Aorta (tissue), 5 donors: Measurements from ENCODE around the gene TTC7B. TPM values are rescaled to one million over a fixed set of nuclear protein-coding genes. Genes with fewer than 3 reads are reported as not detected.

Experiments
- ATAC-seq: fragments of 200-7000 bp; cut with Tn5 transposase; one replicate; pipeline ENCODE4 v1.9.1; 2022; ENCODE audit warnings: moderate library complexity; ENCODE audit not compliant: low FRiP score
- DNase-seq, 2 donors: peaks; one replicate each; pipeline ENCODE4 v3.0.0-alpha.2; 2020
- H3K27ac ChIP-seq, 2 donors: one replicate each; pipeline ENCODE4 v1.5.1; 2013; ENCODE audit warnings: low read length in 2 of 2, mild to moderate bottlenecking in 2 of 2, moderate library complexity in 2 of 2, control low read depth in 1 of 2, inconsistent platforms in 1 of 2, low read depth in 1 of 2
- H3K27me3 ChIP-seq, 2 donors: one replicate each; pipeline ENCODE4 v1.6.1; 2013; ENCODE audit warnings: control low read depth in 1 of 2, low read length in 1 of 2, mild to moderate bottlenecking in 1 of 2, moderate library complexity in 1 of 2; ENCODE audit not compliant: insufficient read depth in 2 of 2, control insufficient read depth in 1 of 2
- H3K36me3 ChIP-seq, 2 donors: one replicate each; pipeline ENCODE4 v1.6.1; 2013; ENCODE audit warnings: control low read depth in 1 of 2, low read length in 1 of 2, mild to moderate bottlenecking in 1 of 2; ENCODE audit not compliant: insufficient read depth in 2 of 2, control insufficient read depth in 1 of 2
- H3K4me1 ChIP-seq, 2 donors: one replicate each; pipeline ENCODE4 v1.6.1; 2013; ENCODE audit warnings: low read length in 2 of 2, control low read depth in 1 of 2, mild to moderate bottlenecking in 1 of 2, moderate library complexity in 1 of 2; ENCODE audit not compliant: insufficient read depth in 2 of 2, control insufficient read depth in 1 of 2
- H3K4me3 ChIP-seq, 2 donors: one replicate each; pipeline ENCODE4 v1.5.1; 2013; ENCODE audit warnings: low read length in 2 of 2, control low read depth in 1 of 2, mild to moderate bottlenecking in 1 of 2
- H3K9me3 ChIP-seq: one replicate; pipeline ENCODE4 v1.6.1; 2013; ENCODE audit warnings: mild to moderate bottlenecking, low read length; ENCODE audit not compliant: control insufficient read depth
- WGBS, 2 donors: extraction: QIAGEN DNeasy Blood & Tissue Kit; methylation state at CpG; one replicate each; pipeline ENCODE4 v1.1.7; 2013; 5-methylcytosine and 5-hydroxymethylcytosine counted together
- intact Hi-C, 2 donors: fragments of 100-400 bp; cut with DNase I; formaldehyde crosslinking; loops; one replicate each; pipeline versions ENCODE4 v1.14.2 to v1.15.0; 2022
- polyA plus RNA-seq, 2 donors: library from polyadenylated mRNA; stranded (reverse); fragments of 200-250 nt; gene quantifications; one replicate each; pipeline ENCODE4 v1.2.3, GENCODE V29; 2013
- total RNA-seq, 2 donors: library from RNA; stranded (reverse); fragmentation: NEBNext Ultra II Directional; extraction: Animal tissue kit (Norgen Biotek cat#: 25700); gene quantifications; one replicate each; pipeline ENCODE4 v1.2.1, GENCODE V29; 2021
- donor health status: healthy with polysubstance abuse.
- donor health status: Bipolar disorder and iron deficiency.
- donor health status: DM: no; HTN: no; CAD: no.
- donor health status: DM: no; HTN: no; CAD: no.
- donor health status: DM: yes; HTN: yes; CAD: no.

Gene TTC7B
- total and polyA plus RNA-seq, 4 donors: 17.9 to 57.4 (median 40.1) TPM

DNA sequence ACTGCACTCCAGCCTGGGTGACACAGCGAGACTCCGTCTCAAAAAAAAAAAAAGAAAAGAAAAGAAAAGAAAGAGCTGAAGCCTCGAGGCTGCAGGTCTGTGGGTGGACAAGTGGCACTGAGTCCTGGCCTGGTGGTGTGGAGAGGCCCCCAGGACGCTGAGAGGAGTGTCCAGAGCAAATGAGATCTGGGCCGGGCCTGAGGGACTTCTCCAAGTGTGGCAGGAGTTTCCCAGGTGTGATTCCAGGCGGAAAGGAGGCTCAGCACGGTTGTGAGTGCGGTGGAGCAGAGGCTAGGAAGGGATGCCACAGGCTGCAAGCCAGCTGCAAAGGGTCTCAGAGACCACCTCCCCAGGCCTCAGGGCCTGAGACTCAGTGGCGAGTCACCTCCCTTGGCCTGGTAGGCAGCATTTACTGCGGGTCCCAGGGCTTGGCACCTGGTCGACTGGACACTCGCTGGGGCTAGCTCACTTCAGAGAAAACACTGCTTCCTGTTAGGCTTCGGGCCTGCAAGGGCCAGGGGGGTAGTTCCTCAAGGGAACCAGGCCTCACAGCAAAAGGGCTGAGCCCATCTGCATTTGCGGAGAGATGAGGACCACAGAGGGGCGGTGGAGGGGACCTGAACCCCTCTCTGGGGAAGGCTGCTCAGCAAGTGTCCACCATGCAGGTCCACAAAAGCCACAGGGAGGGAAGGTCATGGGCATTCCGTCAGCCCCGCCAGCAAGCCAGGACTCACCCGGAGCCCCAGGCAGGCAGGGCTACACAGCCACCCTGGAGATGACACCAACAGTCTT lies 11.7 kb downstream of the TTC7B start:
- H3K27ac ChIP-seq: no peak overlapping the region
- H3K27me3 ChIP-seq: no peaks in the 10 kb centered on the region
- DNase-seq: no peak
- H3K36me3 ChIP-seq: no peaks in the 10 kb centered on the region
- H3K4me3 ChIP-seq: no peak overlapping the region
- intact Hi-C loops: no loop called here
- WGBS, 2 donors: 83 to 88% methylated on average over 18 of the region's 18 CpGs
- H3K4me1 ChIP-seq: no peaks in the 10 kb centered on the region
- H3K9me3 ChIP-seq: no peaks in the 10 kb centered on the region
- ATAC-seq: no peak

DNA sequence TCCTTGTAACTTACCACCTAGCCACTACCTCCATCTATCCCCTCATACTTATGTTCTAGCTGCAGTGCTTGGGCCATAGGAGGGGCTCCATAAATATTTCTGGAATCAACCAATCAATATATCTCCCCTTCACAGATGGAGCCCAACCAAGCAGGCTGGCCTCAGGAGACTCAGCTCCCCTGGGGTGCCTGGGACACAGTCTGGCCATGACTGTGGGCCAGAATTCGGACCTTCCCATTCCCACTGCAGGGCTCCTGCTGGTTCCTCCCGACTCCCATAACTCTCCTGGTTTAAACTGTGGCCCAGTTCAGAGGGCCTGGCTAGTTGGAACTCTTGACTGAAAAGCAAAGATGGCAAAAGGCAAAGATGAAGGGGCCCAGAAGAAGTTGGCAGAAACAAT lies 13.0 kb downstream of the TTC7B start:
- H3K27me3 ChIP-seq: no peaks in the 10 kb centered on the region
- H3K27ac ChIP-seq: no peak overlapping the region
- H3K4me3 ChIP-seq: no peak overlapping the region
- no peaks in the 10 kb centered on the region for H3K9me3 ChIP-seq
- no peak for ATAC-seq
- intact Hi-C loops: no loop called here
- H3K4me1 ChIP-seq: no peaks in the 10 kb centered on the region
- DNase-seq: no peak
- 58 to 63% methylated on average over 2 of the region's 2 CpGs for WGBS, 2 donors
- no peaks in the 10 kb centered on the region for H3K36me3 ChIP-seq

DNA sequence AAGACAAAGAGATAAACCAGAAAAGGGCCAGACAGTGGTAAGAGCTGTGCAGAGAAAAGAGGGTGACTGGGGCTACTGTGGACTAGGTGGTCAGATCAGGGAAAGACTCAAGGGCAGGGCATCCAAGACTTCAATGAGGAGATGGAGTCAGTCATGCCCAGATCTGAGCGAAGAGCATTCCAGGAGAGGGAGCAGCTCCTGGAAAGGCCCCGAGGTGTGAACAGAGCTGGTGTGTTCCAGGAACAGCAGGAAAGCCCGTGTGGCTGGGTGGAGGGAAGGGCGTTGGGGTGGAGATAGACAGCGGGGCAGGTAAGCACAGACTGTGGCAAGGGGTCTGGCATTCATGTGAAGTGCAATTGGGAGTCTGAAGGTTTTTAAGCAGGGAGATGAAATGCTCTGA lies 16.8 kb downstream of the TTC7B start:
- ATAC-seq: no peak
- intact Hi-C loops: no loop called here
- Histone ChIP-seq H3K4me3 (no peak overlapping the region), H3K27me3 (no peaks in the 10 kb centered on the region), H3K9me3 (no peaks in the 10 kb centered on the region), H3K27ac (no peak overlapping the region), H3K36me3 (no peaks in the 10 kb centered on the region), H3K4me1 (no peaks in the 10 kb centered on the region)
- WGBS, 2 donors: 92 to 94% methylated on average over 5 of the region's 5 CpGs
- DNase-seq: no peak

DNA sequence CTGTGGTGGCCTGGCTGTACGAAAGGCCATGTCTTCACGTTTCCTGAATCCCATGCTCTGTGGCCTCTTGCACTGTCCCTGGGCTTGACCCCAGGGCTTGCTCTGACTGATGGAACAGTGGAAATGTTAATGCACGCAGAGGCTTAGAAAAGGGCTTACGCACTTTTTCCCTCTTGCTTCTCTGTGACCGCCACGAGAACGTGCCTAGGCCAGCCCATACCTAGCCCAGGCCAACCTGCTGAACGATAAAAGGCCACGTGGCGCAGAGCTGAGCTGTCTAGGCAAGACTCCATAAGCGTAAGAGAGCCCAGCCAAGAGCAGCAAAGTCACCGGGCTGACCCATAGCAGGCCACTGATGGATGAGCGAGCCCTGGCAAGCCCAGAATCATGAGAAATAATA lies 18.3 kb downstream of the TTC7B start:
- ATAC-seq (no peak), DNase-seq (no peak)
- Histone ChIP-seq H3K9me3 (no peaks in the 10 kb centered on the region), H3K27me3 (no peaks in the 10 kb centered on the region), H3K36me3 (no peaks in the 10 kb centered on the region), H3K27ac (no peak overlapping the region), H3K4me1 (no peaks in the 10 kb centered on the region), H3K4me3 (no peak overlapping the region)
- intact Hi-C loops: no loop called here
- WGBS, 2 donors: 63 to 85% methylated on average over 13 of the region's 13 CpGs

DNA sequence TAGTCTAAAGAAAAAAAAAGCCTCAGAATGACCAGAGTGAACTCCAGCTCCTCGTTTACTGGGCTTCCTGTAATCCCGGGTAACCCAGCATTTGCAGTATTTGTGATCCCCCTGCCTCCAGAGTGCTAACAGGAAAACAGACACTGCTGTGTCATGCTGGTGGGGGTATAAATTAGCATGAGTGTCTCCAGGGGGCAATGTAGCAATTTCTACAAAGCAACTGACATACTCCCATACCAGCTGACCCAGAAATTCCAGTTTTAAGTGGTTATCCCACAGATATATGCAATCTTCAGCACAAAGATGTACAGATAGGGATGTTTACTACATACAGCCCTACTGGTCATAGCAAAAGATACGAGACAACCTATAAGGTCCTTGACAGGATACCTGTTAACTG lies 18.8 kb downstream of the TTC7B start:
- Histone ChIP-seq H3K4me3 (no peak overlapping the region), H3K27ac (no peak overlapping the region), H3K36me3 (no peaks in the 10 kb centered on the region), H3K4me1 (no peaks in the 10 kb centered on the region), H3K27me3 (no peaks in the 10 kb centered on the region), H3K9me3 (no peaks in the 10 kb centered on the region)
- 87 to 94% methylated on average over 3 of the region's 3 CpGs for WGBS, 2 donors
- ATAC-seq (no peak), DNase-seq (no peak)
- intact Hi-C loops: no loop called here

DNA sequence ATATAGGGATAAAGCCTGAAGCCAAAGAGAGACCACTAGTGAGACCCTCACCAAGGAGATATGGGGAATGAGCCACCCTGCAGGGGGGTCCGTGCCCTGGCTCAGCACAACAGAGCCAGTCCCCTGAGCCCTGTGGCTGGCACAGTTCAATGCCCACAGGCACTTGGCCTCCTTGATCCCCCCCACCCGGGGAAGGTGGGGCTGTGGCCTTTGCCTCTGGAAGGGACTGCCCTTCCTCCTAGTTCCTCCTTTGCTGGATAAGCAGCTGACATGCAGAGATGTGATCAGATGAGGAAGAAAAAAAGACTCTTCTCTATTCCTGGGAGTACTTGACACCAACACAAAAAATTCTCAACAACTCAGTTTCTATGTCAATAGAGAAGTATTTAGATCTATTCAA lies 19.9 kb downstream of the TTC7B start:
- no peak overlapping the region for H3K27ac ChIP-seq
- 73% methylated on average over 2 of the region's 2 CpGs for WGBS, 2 donors
- H3K4me3 ChIP-seq: no peak overlapping the region

DNA sequence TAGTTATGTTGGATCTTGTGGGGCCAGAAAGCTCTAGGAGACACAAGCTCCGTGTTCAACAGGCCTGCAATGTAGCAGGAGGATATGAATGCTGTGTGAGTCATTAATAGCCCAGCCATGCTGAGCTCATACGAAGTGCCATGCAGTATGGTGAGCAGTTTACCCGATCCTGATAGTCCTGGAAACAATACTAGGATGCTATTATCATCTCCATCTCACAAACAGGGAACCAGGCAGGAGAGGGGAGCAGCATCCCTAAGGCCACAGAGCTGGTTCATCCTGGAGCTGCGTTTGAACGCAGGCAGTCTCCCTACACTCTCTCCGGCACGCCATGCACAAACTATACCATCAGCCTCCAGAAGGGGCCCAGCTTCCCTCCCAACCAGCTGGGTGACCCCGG lies 20.5 kb downstream of the TTC7B start:
- DNase-seq (no peak), ATAC-seq (peak; percentile 9)
- intact Hi-C loops: no loop called here
- Histone ChIP-seq H3K4me3 (no peak overlapping the region), H3K9me3 (no peaks in the 10 kb centered on the region), H3K27me3 (no peaks in the 10 kb centered on the region), H3K36me3 (no peaks in the 10 kb centered on the region), H3K27ac (no peak overlapping the region), H3K4me1 (no peaks in the 10 kb centered on the region)
- WGBS, 2 donors: 61 to 63% methylated on average over 8 of the region's 8 CpGs

More for the DNA sequence above, 19.9 kb downstream of the TTC7B start:
- ATAC-seq: peak; percentile 51
- no peaks in the 10 kb centered on the region for H3K36me3 ChIP-seq
- no peaks in the 10 kb centered on the region for H3K27me3 ChIP-seq
- no peaks in the 10 kb centered on the region for H3K9me3 ChIP-seq
- no peaks in the 10 kb centered on the region for H3K4me1 ChIP-seq
- peak in 1 of 2 donors; percentile 72 for DNase-seq
- intact Hi-C loops: no loop called here

DNA sequence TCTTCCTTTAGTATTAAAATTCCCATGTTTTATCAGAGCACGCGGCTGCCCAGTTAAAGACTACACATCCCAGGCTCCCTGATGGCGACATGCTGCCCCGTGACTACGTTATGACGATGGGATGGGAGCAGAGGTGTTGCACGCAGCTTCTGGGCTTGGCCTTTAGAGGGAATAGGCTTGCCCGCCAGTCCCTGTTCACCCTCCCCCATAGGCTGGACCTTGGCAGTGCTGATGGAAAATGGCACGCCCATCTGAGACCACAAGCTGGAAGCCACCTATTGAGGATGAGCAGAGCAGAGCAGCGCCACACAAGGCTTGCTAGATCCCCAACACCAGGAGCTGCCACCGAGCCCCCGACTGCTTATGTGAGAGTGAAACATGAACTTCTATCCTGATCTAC lies 24.7 kb downstream of the TTC7B start:
- Histone ChIP-seq H3K4me3 (no peak overlapping the region), H3K9me3 (no peaks in the 10 kb centered on the region), H3K36me3 (no peaks in the 10 kb centered on the region), H3K27me3 (no peaks in the 10 kb centered on the region), H3K27ac (no peak overlapping the region), H3K4me1 (no peaks in the 10 kb centered on the region)
- ATAC-seq: no peak
- WGBS, 2 donors: 91 to 93% methylated on average over 12 of the region's 12 CpGs
- intact Hi-C loops: no loop called here
- DNase-seq: peak in 1 of 2 donors; percentile 60

DNA sequence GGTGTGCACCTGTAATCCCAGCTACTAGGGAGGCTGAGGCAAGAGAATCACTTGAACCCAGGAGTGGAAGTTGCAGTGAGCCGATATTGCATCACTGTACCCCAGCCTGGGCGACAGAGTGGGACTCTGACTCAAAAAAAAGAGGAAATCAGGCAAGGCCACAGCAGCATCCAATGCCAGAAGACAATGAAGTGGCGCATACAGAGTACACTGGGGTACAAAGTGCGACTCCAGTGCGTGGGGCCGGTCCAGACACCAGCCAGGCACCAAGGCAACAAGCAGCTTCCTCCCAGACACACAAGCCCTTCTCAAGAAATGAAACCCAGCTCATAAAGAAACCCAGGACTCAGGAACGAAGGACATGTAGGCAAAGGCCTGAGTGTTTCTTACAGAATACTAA lies 28.2 kb downstream of the TTC7B start:
- peak; percentile 58 to 65 for DNase-seq
- intact Hi-C loops: no loop called here
- peaks cover 0 to 2% of the 10 kb centered on the region in 2 donors for H3K36me3 ChIP-seq
- no peaks in the 10 kb centered on the region for H3K27me3 ChIP-seq
- no peak for ATAC-seq
- H3K4me1 ChIP-seq: no peaks in the 10 kb centered on the region
- 91 to 95% methylated on average over 7 of the region's 7 CpGs for WGBS, 2 donors
- H3K4me3 ChIP-seq: no peak overlapping the region
- H3K9me3 ChIP-seq: no peaks in the 10 kb centered on the region
- no peak overlapping the region for H3K27ac ChIP-seq
